Measurements from ENCODE around the gene EVL.
"Not testable (repeated sequence)": the region's sequence is repeated elsewhere in the genome, so short reads cannot be mapped to it uniquely, and the experiment has no call there.

Gene EVL

GRCh38 chr14:100158566-100159093 lies 93.4 kb downstream of the EVL start:
- no peak for TF ChIP-seq ZNF274 (IDR thresholded peaks at IDR 0.05; ENCODE audit: low read depth, low read length)
- H3K4me3 ChIP-seq (ENCODE audit: low read length): no peak overlapping the region; the same call in 1 of the 2 replicates

- TF ChIP-seq ZNF274 (IDR thresholded peaks at IDR 0.05; ENCODE audit: low read depth, low read length): no peak
- peak within 1 kb of the TSS; percentile 53; the same call in 1 of the 2 replicates for H3K4me3 ChIP-seq (ENCODE audit: low read length)
Observed at GRCh38 chr14:100159094-100159864, 94.1 kb downstream of the EVL start, which contains the start of gene DEGS2. TSS of gene DEGS2 (minus strand) at chr14:100159645. CDS start at chr14:100159587, 58 bp downstream.

GRCh38 chr14:100159865-100160533 lies 94.8 kb downstream of the EVL start:
- peak overlapping the region; percentile 17; the same call in 1 of the 2 replicates for H3K4me3 ChIP-seq (ENCODE audit: low read length)
- no peak for TF ChIP-seq ZNF274 (IDR thresholded peaks at IDR 0.05; ENCODE audit: low read depth, low read length)

GRCh38 chr14:100160534-100160916 lies 95.3 kb downstream of the EVL start:
- H3K4me3 ChIP-seq (ENCODE audit: low read length): no peak overlapping the region
- no peak for TF ChIP-seq ZNF274 (IDR thresholded peaks at IDR 0.05; ENCODE audit: low read depth, low read length)

GRCh38 chr14:100165376-100165775 lies 100.2 kb downstream of the EVL start:
- no peak for TF ChIP-seq ZNF274 (IDR thresholded peaks at IDR 0.05; ENCODE audit: low read depth, low read length)
- H3K4me3 ChIP-seq (ENCODE audit: low read length): no peak overlapping the region

- no peak for TF ChIP-seq ZNF274 (IDR thresholded peaks at IDR 0.05; ENCODE audit: low read depth, low read length)
- H3K4me3 ChIP-seq (ENCODE audit: low read length): no peak overlapping the region
Observed at GRCh38 chr14:100165831-100166440, 100.7 kb downstream of the EVL start.

GRCh38 chr14:100168506-100168905 lies 103.3 kb downstream of the EVL start:
- no peak overlapping the region for H3K4me3 ChIP-seq (ENCODE audit: low read length)
- TF ChIP-seq ZNF274 (IDR thresholded peaks at IDR 0.05; ENCODE audit: low read depth, low read length): no peak

GRCh38 chr14:100170880-100171279 lies 105.7 kb downstream of the EVL start:
- no peak overlapping the region for H3K4me3 ChIP-seq (ENCODE audit: low read length)
- TF ChIP-seq ZNF274 (IDR thresholded peaks at IDR 0.05; ENCODE audit: low read depth, low read length): no peak

GRCh38 chr14:100172811-100173210 lies 107.6 kb downstream of the EVL start:
- no peak for TF ChIP-seq ZNF274 (IDR thresholded peaks at IDR 0.05; ENCODE audit: low read depth, low read length)
- no peak overlapping the region for H3K4me3 ChIP-seq (ENCODE audit: low read length)

GRCh38 chr14:100173353-100173752 lies 108.1 kb downstream of the EVL start:
- TF ChIP-seq ZNF274 (IDR thresholded peaks at IDR 0.05; ENCODE audit: low read depth, low read length): no peak
- no peak overlapping the region for H3K4me3 ChIP-seq (ENCODE audit: low read length)

GRCh38 chr14:100176811-100177327 lies 111.6 kb downstream of the EVL start:
- no peak for TF ChIP-seq ZNF274 (IDR thresholded peaks at IDR 0.05; ENCODE audit: low read depth, low read length)
- H3K4me3 ChIP-seq (ENCODE audit: low read length): no peak overlapping the region

GRCh38 chr14:100178691-100179090 lies 113.5 kb downstream of the EVL start:
- TF ChIP-seq ZNF274 (IDR thresholded peaks at IDR 0.05; ENCODE audit: low read depth, low read length): no peak
- no peak overlapping the region for H3K4me3 ChIP-seq (ENCODE audit: low read length)

- H3K4me3 ChIP-seq (ENCODE audit: low read length): not testable (repeated sequence)
Observed at GRCh38 chr14:100180671-100181070, 115.4 kb downstream of the EVL start.

- not testable (repeated sequence) for H3K4me3 ChIP-seq (ENCODE audit: low read length)
Observed at GRCh38 chr14:100181876-100182551, 116.8 kb downstream of the EVL start.
